ENCODE results near the gene CLNK. TPM values are rescaled to one million over a fixed set of nuclear protein-coding genes. Genes with fewer than 3 reads are reported as not detected.

CLNK gene
- total and polyA plus RNA-seq, 2 donors (not counting 1 experiment from before 2014, with no cell fraction given), result 0.57 to 0.75 TPM

- CTCF ChIA-PET, result interaction anchor here (0.6 kb wide), 1 partner anchor 174 kb away, joined by 3 read pairs; no protein-coding TSS in a partner anchor
Observed at GRCh38 chr4:10664408-10664807, 20.2 kb downstream of the CLNK start.

GRCh38 chr4:10662937-10663336 is 21.6 kb downstream of the CLNK start:
- H4K20me1 ChIP-seq (ENCODE audit: control insufficient read depth, insufficient read depth, low read length, poor library complexity, severe bottlenecking), result no peaks in the 10 kb centered on the region
- H3K79me2 ChIP-seq (ENCODE audit: control insufficient read depth, insufficient read depth, low read length), result no peaks in the 10 kb centered on the region
- Mint-ChIP-seq H3K27me3 (no peaks in the 10 kb centered on the region), H3K27ac (no peak overlapping the region), H3K9me3 (ENCODE audit: insufficient read depth) (no peaks in the 10 kb centered on the region), H3K4me1 (no peaks in the 10 kb centered on the region), H3K4me3 (no peak overlapping the region)
- H3K4me1 ChIP-seq (ENCODE audit: control insufficient read depth in 2 of 2, insufficient read depth in 2 of 2, low read length in 2 of 2), result no peaks in the 10 kb centered on the region
- no peak overlapping the region for H3K4me3 ChIP-seq (ENCODE audit: control extremely low read depth in 1 of 5, extremely low read depth in 1 of 5, insufficient read depth in 1 of 5, low read depth in 2 of 5, low read length in 4 of 5)
- intact Hi-C loops (cut with micrococcal nuclease), result no loop called here
- 87% methylated on average over 3 of the region's 5 CpGs for WGBS (ENCODE audit: insufficient coverage)
- POLR2A ChIA-PET, result no interaction called here
- H3K9ac ChIP-seq (ENCODE audit: low read length), result no peak overlapping the region
- no peaks in the 10 kb centered on the region for H3K36me3 ChIP-seq (replicated peaks in 1 of 2; ENCODE audit: control extremely low read depth in 1 of 2, control insufficient read depth in 1 of 2, extremely low read depth in 1 of 2, insufficient read depth in 2 of 2, low read length in 1 of 2)
- no peak for ATAC-seq (ENCODE audit: low read depth)
- CTCF ChIA-PET, result no interaction called here
- no peak for DNase-seq
- H3K27me3 ChIP-seq (replicated peaks in 1 of 4; ENCODE audit: control extremely low read depth in 1 of 4, control insufficient read depth in 3 of 4, insufficient read depth in 4 of 4, low read length in 3 of 4), result no peaks in the 10 kb centered on the region
- H3K4me2 ChIP-seq (replicated peaks; ENCODE audit: low read depth, low read length, poor library complexity, severe bottlenecking), result no peak overlapping the region
- H3K27ac ChIP-seq (ENCODE audit: low read length in 2 of 2), result no peak overlapping the region
- no peak overlapping the region for H2AFZ ChIP-seq (ENCODE audit: insufficient read depth, low read depth, low read length, poor library complexity, severe bottlenecking)
- H3K9me3 ChIP-seq (ENCODE audit: control extremely low read depth in 1 of 3, control insufficient read depth in 2 of 3, insufficient read depth in 1 of 3, low read length in 2 of 3), result no peaks in the 10 kb centered on the region
- TF ChIP-seq EZH2 (IDR thresholded peaks at IDR 0.05; ENCODE audit: borderline replicate concordance, insufficient read depth, low read depth, low read length, poor library complexity, severe bottlenecking) (no peak), CTCF (IDR thresholded peaks at IDR 0.05) (no peak)

More at GRCh38 chr4:10664408-10664807, 20.2 kb downstream of the CLNK start:
- H3K27ac Mint-ChIP-seq, result no peak overlapping the region
- Histone ChIP-seq H2AFZ (ENCODE audit: insufficient read depth, low read depth, low read length, poor library complexity, severe bottlenecking) (no peak overlapping the region), H3K4me2 (replicated peaks; ENCODE audit: low read depth, low read length, poor library complexity, severe bottlenecking) (no peak overlapping the region), H3K4me3 (ENCODE audit: control extremely low read depth in 1 of 5, extremely low read depth in 1 of 5, insufficient read depth in 1 of 5, low read depth in 2 of 5, low read length in 4 of 5) (no peak overlapping the region), H3K27me3 (replicated peaks in 1 of 4; ENCODE audit: control extremely low read depth in 1 of 4, control insufficient read depth in 3 of 4, insufficient read depth in 4 of 4, low read length in 3 of 4) (no peaks in the 10 kb centered on the region), H3K4me1 (ENCODE audit: control insufficient read depth in 2 of 2, insufficient read depth in 2 of 2, low read length in 2 of 2) (no peaks in the 10 kb centered on the region), H3K9ac (ENCODE audit: low read length) (no peak overlapping the region), H3K79me2 (ENCODE audit: control insufficient read depth, insufficient read depth, low read length) (no peaks in the 10 kb centered on the region), H4K20me1 (ENCODE audit: control insufficient read depth, insufficient read depth, low read length, poor library complexity, severe bottlenecking) (no peaks in the 10 kb centered on the region), H3K9me3 (ENCODE audit: control extremely low read depth in 1 of 3, control insufficient read depth in 2 of 3, insufficient read depth in 1 of 3, low read length in 2 of 3) (no peaks in the 10 kb centered on the region), H3K36me3 (replicated peaks in 1 of 2; ENCODE audit: control extremely low read depth in 1 of 2, control insufficient read depth in 1 of 2, extremely low read depth in 1 of 2, insufficient read depth in 2 of 2, low read length in 1 of 2) (no peaks in the 10 kb centered on the region), H3K27ac (ENCODE audit: low read length in 2 of 2) (no peak overlapping the region)
- DNase-seq (no peak), ATAC-seq (ENCODE audit: low read depth) (no peak)
- intact Hi-C loops (cut with micrococcal nuclease), result no loop called here
- H3K4me1 Mint-ChIP-seq, result no peaks in the 10 kb centered on the region
- H3K27me3 Mint-ChIP-seq, result no peaks in the 10 kb centered on the region
- POLR2A ChIA-PET, result no interaction called here
- H3K9me3 Mint-ChIP-seq (ENCODE audit: insufficient read depth), result no peaks in the 10 kb centered on the region
- TF ChIP-seq EZH2 (IDR thresholded peaks at IDR 0.05; ENCODE audit: borderline replicate concordance, insufficient read depth, low read depth, low read length, poor library complexity, severe bottlenecking) (no peak), CTCF (IDR thresholded peaks at IDR 0.05) (no peak)
- H3K4me3 Mint-ChIP-seq, result no peak overlapping the region
- 9% methylated on average over 4 of the region's 5 CpGs for WGBS (ENCODE audit: insufficient coverage)

Data from B cell (primary cell).